ENCODE data around the gene PXN. TPM values are rescaled to one million over a fixed set of nuclear protein-coding genes. Genes with fewer than 3 reads are reported as not detected.
A peak's percentile ranks its signal among the peaks of the same experiment; 100 is the strongest.

The PXN gene
- total and polyA plus RNA-seq, 4 donors = 6.0 to 13.1 (median 12.3) TPM

DNA sequence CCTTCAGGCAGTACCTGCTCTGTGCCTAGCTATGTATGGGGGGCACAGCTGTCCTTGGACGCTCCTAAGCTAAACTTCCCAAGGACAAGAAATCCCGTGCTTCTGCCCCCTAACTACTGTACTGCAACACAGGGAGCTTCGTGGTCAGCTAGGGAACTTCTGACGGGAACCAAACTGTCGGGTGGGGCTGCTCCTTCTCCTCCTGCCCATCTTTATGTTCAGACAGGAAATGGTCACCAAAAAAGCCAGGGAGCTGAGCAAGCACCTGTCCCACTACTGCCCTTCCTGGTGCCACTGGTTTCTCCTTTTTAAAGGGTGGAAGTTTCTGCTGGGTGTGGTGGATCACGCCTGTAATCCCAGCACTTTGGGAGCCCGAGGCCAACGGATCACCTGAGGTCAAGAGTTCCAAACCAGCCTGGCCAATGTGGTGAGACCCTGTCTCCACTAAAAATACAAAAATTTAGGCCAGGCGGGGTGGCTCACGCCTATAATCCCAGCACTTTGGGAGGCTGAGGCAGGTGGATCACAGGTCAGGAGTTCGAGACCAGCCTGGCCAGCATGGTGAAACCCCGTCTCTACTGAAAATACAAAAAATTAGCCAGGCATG is 26.6 kb downstream of the PXN start:
- peak overlapping the region in 1 of 2 donors; percentile 22 for H3K27ac ChIP-seq (ENCODE audit: low read depth in 1 of 2, low read length in 2 of 2)
- no peaks in the 10 kb centered on the region for H3K27me3 ChIP-seq (ENCODE audit: control insufficient read depth in 4 of 4, insufficient read depth in 4 of 4, low read length in 3 of 4)
- H3K4me3 ChIP-seq (ENCODE audit: low read depth in 1 of 3, low read length in 3 of 3) = no peak overlapping the region
- 85% methylated on average over 12 of the region's 12 CpGs for WGBS
- no peaks in the 10 kb centered on the region for H3K36me3 ChIP-seq (ENCODE audit: control insufficient read depth in 4 of 4, insufficient read depth in 3 of 4, low read depth in 1 of 4, low read length in 3 of 4)
- no peaks in the 10 kb centered on the region for H3K9me3 ChIP-seq (ENCODE audit: control insufficient read depth in 4 of 4, low read length in 3 of 4)
- DNase-seq (ENCODE audit: low spot score) = no peak
- peaks cover 15 to 49% (median 36%) of the 10 kb centered on the region in 4 donors for H3K4me1 ChIP-seq (ENCODE audit: control insufficient read depth in 4 of 4, insufficient read depth in 4 of 4, low read length in 3 of 4)
- TF ChIP-seq RAD21 (IDR thresholded peaks at IDR 0.05) (no peak), EGR1 (IDR thresholded peaks at IDR 0.05; ENCODE audit: low read depth in 2 of 2) (no peak), FOXA1 (IDR thresholded peaks at IDR 0.05) (no peak), FOXA2 (IDR thresholded peaks at IDR 0.05) (no peak), NR2F2 (IDR thresholded peaks at IDR 0.05) (no peak), GABPA (IDR thresholded peaks at IDR 0.05 in 1 of 2, conservative IDR thresholded peaks at IDR 0.05 in 1 of 2) (no peak), YY1 (IDR thresholded peaks at IDR 0.05) (no peak), JUND (IDR thresholded peaks at IDR 0.05) (no peak)
- TF ChIP-seq, protein P1, sequence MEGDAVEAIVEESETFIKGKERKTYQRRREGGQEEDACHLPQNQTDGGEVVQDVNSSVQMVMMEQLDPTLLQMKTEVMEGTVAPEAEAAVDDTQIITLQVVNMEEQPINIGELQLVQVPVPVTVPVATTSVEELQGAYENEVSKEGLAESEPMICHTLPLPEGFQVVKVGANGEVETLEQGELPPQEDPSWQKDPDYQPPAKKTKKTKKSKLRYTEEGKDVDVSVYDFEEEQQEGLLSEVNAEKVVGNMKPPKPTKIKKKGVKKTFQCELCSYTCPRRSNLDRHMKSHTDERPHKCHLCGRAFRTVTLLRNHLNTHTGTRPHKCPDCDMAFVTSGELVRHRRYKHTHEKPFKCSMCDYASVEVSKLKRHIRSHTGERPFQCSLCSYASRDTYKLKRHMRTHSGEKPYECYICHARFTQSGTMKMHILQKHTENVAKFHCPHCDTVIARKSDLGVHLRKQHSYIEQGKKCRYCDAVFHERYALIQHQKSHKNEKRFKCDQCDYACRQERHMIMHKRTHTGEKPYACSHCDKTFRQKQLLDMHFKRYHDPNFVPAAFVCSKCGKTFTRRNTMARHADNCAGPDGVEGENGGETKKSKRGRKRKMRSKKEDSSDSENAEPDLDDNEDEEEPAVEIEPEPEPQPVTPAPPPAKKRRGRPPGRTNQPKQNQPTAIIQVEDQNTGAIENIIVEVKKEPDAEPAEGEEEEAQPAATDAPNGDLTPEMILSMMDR (IDR thresholded peaks at IDR 0.05; ENCODE audit: low read depth, low read length, missing input control) = no peak
- TF ChIP-seq, protein P2, sequence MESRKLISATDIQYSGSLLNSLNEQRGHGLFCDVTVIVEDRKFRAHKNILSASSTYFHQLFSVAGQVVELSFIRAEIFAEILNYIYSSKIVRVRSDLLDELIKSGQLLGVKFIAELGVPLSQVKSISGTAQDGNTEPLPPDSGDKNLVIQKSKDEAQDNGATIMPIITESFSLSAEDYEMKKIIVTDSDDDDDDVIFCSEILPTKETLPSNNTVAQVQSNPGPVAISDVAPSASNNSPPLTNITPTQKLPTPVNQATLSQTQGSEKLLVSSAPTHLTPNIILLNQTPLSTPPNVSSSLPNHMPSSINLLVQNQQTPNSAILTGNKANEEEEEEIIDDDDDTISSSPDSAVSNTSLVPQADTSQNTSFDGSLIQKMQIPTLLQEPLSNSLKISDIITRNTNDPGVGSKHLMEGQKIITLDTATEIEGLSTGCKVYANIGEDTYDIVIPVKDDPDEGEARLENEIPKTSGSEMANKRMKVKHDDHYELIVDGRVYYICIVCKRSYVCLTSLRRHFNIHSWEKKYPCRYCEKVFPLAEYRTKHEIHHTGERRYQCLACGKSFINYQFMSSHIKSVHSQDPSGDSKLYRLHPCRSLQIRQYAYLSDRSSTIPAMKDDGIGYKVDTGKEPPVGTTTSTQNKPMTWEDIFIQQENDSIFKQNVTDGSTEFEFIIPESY (IDR thresholded peaks at IDR 0.05) = no peak
- TF ChIP-seq, protein P3, sequence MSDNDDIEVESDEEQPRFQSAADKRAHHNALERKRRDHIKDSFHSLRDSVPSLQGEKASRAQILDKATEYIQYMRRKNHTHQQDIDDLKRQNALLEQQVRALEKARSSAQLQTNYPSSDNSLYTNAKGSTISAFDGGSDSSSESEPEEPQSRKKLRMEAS (IDR thresholded peaks at IDR 0.05) = no peak
- no peak overlapping the region for H3K9ac ChIP-seq (ENCODE audit: low read depth in 1 of 2, low read length in 2 of 2)

DNA sequence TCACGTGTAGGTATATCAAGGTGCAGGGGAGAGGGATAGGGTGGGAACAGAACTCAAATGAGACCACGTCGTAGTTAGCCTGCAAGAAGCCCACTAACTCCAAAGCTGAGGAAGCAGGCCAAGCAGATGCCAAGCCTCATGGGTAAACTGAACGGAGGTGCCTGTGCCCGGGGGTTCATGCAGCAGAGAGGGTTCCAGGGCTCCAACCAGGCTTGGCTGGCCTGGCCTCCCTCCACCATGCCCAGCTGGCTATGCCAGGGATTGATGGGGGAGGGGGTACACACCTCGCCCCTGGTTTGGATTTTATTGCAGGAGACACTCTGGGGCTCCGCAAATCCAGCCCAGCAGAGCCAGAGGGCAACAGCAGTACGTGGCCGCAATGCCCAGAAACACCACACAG is 27.3 kb downstream of the PXN start:
- H3K4me1 ChIP-seq (ENCODE audit: control insufficient read depth in 4 of 4, insufficient read depth in 4 of 4, low read length in 3 of 4) = peaks cover 14 to 50% (median 35%) of the 10 kb centered on the region in 4 donors
- no peak for DNase-seq (ENCODE audit: low spot score)

More for the DNA sequence above, 27.3 kb downstream of the PXN start:
- Histone ChIP-seq H3K36me3 (ENCODE audit: control insufficient read depth in 4 of 4, insufficient read depth in 3 of 4, low read depth in 1 of 4, low read length in 3 of 4) (no peaks in the 10 kb centered on the region), H3K9me3 (ENCODE audit: control insufficient read depth in 4 of 4, low read length in 3 of 4) (no peaks in the 10 kb centered on the region), H3K4me3 (ENCODE audit: low read depth in 1 of 3, low read length in 3 of 3) (no peak overlapping the region), H3K9ac (ENCODE audit: low read depth in 1 of 2, low read length in 2 of 2) (no peak overlapping the region), H3K27me3 (ENCODE audit: control insufficient read depth in 4 of 4, insufficient read depth in 4 of 4, low read length in 3 of 4) (no peaks in the 10 kb centered on the region), H3K27ac (ENCODE audit: low read depth in 1 of 2, low read length in 2 of 2) (peak overlapping the region; percentile 6 to 22)
- WGBS = 82% methylated on average over 9 of the region's 9 CpGs
- TF ChIP-seq TAF1 (conservative IDR thresholded peaks at IDR 0.05) (no peak), HNF4A (conservative IDR thresholded peaks at IDR 0.05) (no peak), RAD21 (IDR thresholded peaks at IDR 0.05) (no peak), JUND (IDR thresholded peaks at IDR 0.05) (no peak), GABPA (IDR thresholded peaks at IDR 0.05 in 1 of 2, conservative IDR thresholded peaks at IDR 0.05 in 1 of 2) (no peak), SP1 (IDR thresholded peaks at IDR 0.05) (no peak), FOXA2 (IDR thresholded peaks at IDR 0.05) (no peak), EGR1 (IDR thresholded peaks at IDR 0.05; ENCODE audit: low read depth in 2 of 2) (no peak), NR2F2 (IDR thresholded peaks at IDR 0.05) (no peak), RXRA (IDR thresholded peaks at IDR 0.05) (no peak), YY1 (IDR thresholded peaks at IDR 0.05) (no peak), HNF4G (IDR thresholded peaks at IDR 0.05) (no peak)
- TF ChIP-seq, protein P3 (IDR thresholded peaks at IDR 0.05) = no peak
- TF ChIP-seq, protein P1 (IDR thresholded peaks at IDR 0.05; ENCODE audit: low read depth, low read length, missing input control) = no peak
- TF ChIP-seq, protein P4, sequence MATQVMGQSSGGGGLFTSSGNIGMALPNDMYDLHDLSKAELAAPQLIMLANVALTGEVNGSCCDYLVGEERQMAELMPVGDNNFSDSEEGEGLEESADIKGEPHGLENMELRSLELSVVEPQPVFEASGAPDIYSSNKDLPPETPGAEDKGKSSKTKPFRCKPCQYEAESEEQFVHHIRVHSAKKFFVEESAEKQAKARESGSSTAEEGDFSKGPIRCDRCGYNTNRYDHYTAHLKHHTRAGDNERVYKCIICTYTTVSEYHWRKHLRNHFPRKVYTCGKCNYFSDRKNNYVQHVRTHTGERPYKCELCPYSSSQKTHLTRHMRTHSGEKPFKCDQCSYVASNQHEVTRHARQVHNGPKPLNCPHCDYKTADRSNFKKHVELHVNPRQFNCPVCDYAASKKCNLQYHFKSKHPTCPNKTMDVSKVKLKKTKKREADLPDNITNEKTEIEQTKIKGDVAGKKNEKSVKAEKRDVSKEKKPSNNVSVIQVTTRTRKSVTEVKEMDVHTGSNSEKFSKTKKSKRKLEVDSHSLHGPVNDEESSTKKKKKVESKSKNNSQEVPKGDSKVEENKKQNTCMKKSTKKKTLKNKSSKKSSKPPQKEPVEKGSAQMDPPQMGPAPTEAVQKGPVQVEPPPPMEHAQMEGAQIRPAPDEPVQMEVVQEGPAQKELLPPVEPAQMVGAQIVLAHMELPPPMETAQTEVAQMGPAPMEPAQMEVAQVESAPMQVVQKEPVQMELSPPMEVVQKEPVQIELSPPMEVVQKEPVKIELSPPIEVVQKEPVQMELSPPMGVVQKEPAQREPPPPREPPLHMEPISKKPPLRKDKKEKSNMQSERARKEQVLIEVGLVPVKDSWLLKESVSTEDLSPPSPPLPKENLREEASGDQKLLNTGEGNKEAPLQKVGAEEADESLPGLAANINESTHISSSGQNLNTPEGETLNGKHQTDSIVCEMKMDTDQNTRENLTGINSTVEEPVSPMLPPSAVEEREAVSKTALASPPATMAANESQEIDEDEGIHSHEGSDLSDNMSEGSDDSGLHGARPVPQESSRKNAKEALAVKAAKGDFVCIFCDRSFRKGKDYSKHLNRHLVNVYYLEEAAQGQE (IDR thresholded peaks at IDR 0.05) = no peak
